SU-DHL-6 (cell line): ENCODE measurements around the gene SMARCC2.

Source experiments
- H2AFZ ChIP-seq: fragments of 200-600 bp; sonication (generic); 2 replicates; pipeline ENCODE4 v1.6.1; 2014; ENCODE audit warnings: low read depth, mild to moderate bottlenecking, moderate library complexity, mixed read lengths, antibody characterized with exemption, low read length; ENCODE audit not compliant: severe bottlenecking
- H3F3A ChIP-seq: fragments of 200-600 bp; shearing (Covaris generic); 2 replicates; pipeline ENCODE4 v1.6.0; 2016; ENCODE audit warnings: antibody characterized with exemption, mild to moderate bottlenecking; ENCODE audit not compliant: insufficient read depth
- H3K27ac ChIP-seq: fragments of 200-600 bp; sonication (generic); 2 replicates; pipeline ENCODE4 v1.5.1; 2016; ENCODE audit warnings: low read depth, mild to moderate bottlenecking, low read length, moderate library complexity, mixed read lengths
- H3K27me3 ChIP-seq: fragments of 200-600 bp; sonication (generic), shearing (Covaris generic); 2 replicates; pipeline ENCODE4 v1.6.0; 2014; ENCODE audit warnings: mild to moderate bottlenecking, low read length
- H3K36me3 ChIP-seq: fragments of 200-600 bp; sonication (generic); 2 replicates; pipeline ENCODE4 v1.6.1; 2014; ENCODE audit warnings: mild to moderate bottlenecking, low read length, mixed read lengths
- H3K4me2 ChIP-seq: fragments of 300-600, 200-600 bp; shearing (Covaris generic), sonication (generic); 2 replicates; pipeline ENCODE4 v1.6.0; 2014; ENCODE audit warnings: low read length, low read depth, mild to moderate bottlenecking; ENCODE audit not compliant: poor library complexity, severe bottlenecking
- H3K4me3 ChIP-seq: fragments of 200-600 bp; sonication (generic); 2 replicates; pipeline ENCODE4 v1.5.1; 2014; ENCODE audit warnings: antibody characterized with exemption, low read length, mild to moderate bottlenecking, mixed read lengths; ENCODE audit not compliant: insufficient read depth, poor library complexity, severe bottlenecking
- H3K79me2 ChIP-seq: fragments of 200-600 bp; sonication (generic); 2 replicates; pipeline ENCODE4 v1.6.1; 2014; ENCODE audit warnings: mild to moderate bottlenecking, low read length, moderate library complexity; ENCODE audit not compliant: insufficient read depth
- H3K9ac ChIP-seq: fragments of 200-600 bp; sonication (generic); 2 replicates; pipeline ENCODE4 v1.7.0; 2014; ENCODE audit warnings: mild to moderate bottlenecking, low read length
- H3K9me2 ChIP-seq: fragments of 200-600 bp; sonication (generic); replicated peaks from 2 replicates; pipeline ENCODE4 v1.6.1; 2014; ENCODE audit warnings: low read length; ENCODE audit not compliant: insufficient read depth
- H3K9me3 ChIP-seq: fragments of 200-600 bp; sonication (generic); 2 replicates; pipeline ENCODE4 v1.6.1; 2014; ENCODE audit warnings: low read length, mixed read lengths; ENCODE audit not compliant: insufficient read depth
- H4K20me1 ChIP-seq: fragments of 200-600 bp; sonication (generic); 2 replicates; pipeline ENCODE4 v1.6.1; 2014; ENCODE audit warnings: low read depth, mild to moderate bottlenecking, antibody characterized with exemption, low read length, moderate library complexity, mixed read lengths
- CTCF ChIP-seq: fragments of 200-600 bp; sonication (generic); IDR thresholded peaks from one replicate; pipeline ENCODE4 v1.5.1; 2017; ENCODE audit warnings: antibody characterized with exemption, mild to moderate bottlenecking, low read length, moderate library complexity; ENCODE audit not compliant: insufficient read depth, poor library complexity, severe bottlenecking
- EZH2phosphoT487 ChIP-seq: fragments of 200-600 bp; sonication (generic), shearing (Covaris generic); conservative IDR thresholded peaks from 2 replicates; pipeline ENCODE4 v1.6.1; 2018; ENCODE audit warnings: mild to moderate bottlenecking, antibody characterized with exemption, low read length, moderate library complexity, mixed read lengths

SMARCC2 gene

GRCh38 chr12:56160193-56160763 is 29.0 kb downstream of the SMARCC2 start:
- Histone ChIP-seq H3K27me3 (no peaks in the 10 kb centered on the region), H3K79me2 (peaks cover 22% of the 10 kb centered on the region), H3F3A (peaks cover 35% of the 10 kb centered on the region), H2AFZ (no peak overlapping the region), H3K4me2 (peak overlapping the region; percentile 87), H4K20me1 (no peaks in the 10 kb centered on the region), H3K4me3 (no peak overlapping the region), H3K27ac (peak overlapping the region; percentile 62), H3K36me3 (0 out of 2 replicates have a peak, but pooled peaks cover 4% of the 10 kb centered on the region), H3K9ac (peak overlapping the region; percentile 89), H3K9me2 (no peaks in the 10 kb centered on the region), H3K9me3 (no peaks in the 10 kb centered on the region)
- TF ChIP-seq EZH2phosphoT487, result no peak
- TF ChIP-seq CTCF, result no peak

- Histone ChIP-seq H3K9ac (peak overlapping the region; percentile 89), H3K36me3 (0 out of 2 replicates have a peak, but pooled peaks cover 4% of the 10 kb centered on the region), H3K9me2 (no peaks in the 10 kb centered on the region), H3K9me3 (no peaks in the 10 kb centered on the region), H3K4me3 (peak overlapping the region; percentile 80), H2AFZ (no peak overlapping the region), H3K27ac (peak overlapping the region; percentile 62), H3F3A (peaks cover 39% of the 10 kb centered on the region), H3K27me3 (no peaks in the 10 kb centered on the region), H3K4me2 (peak overlapping the region; percentile 87), H4K20me1 (no peaks in the 10 kb centered on the region), H3K79me2 (peaks cover 22% of the 10 kb centered on the region)
- TF ChIP-seq EZH2phosphoT487 (no peak), CTCF (no peak)
Measured at GRCh38 chr12:56159482-56160192, 29.6 kb downstream of the SMARCC2 start.

DNA sequence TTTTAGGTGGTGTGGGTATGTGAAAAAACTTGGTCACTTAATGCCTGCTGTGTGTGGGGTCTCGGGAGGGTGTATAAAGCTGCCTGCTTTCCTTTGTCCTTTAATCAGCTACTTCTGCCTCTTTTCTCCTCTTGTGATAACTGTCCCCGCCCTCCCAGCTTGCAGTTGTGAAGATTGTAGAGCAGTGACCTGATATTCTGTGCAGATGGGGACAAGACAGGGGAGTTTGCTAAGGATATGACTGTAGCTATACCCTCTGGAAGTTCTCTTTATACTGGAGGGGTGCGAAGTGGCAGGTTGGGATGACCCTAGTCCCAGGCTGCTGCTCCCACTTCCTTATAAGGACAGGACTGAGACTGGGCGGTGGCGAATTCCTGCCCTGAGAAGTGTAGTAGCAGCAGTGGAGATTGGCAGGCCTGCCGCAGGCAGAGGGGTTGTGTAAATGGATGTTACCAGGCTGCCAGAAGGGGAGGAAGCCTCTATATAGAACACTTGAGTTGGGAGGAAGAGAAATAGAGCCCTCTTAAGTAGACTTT is 30.3 kb downstream of the SMARCC2 start:
- Histone ChIP-seq H2AFZ (no peak overlapping the region), H3K79me2 (peaks cover 22% of the 10 kb centered on the region), H3K36me3 (0 out of 2 replicates have a peak, but pooled peaks cover 4% of the 10 kb centered on the region), H3K27me3 (no peaks in the 10 kb centered on the region), H3K4me3 (peak overlapping the region; percentile 80), H3K27ac (peak overlapping the region; percentile 62), H3F3A (peaks cover 39% of the 10 kb centered on the region), H4K20me1 (no peaks in the 10 kb centered on the region), H3K9me2 (no peaks in the 10 kb centered on the region), H3K9me3 (no peaks in the 10 kb centered on the region), H3K4me2 (peak overlapping the region; percentile 87), H3K9ac (peak overlapping the region; percentile 89)
- TF ChIP-seq EZH2phosphoT487 (no peak), CTCF (no peak)
